ENCODE data around the gene SAP30BP. TPM values are rescaled to one million over a fixed set of nuclear protein-coding genes. Genes with fewer than 3 reads are reported as not detected.

SAP30BP gene
- total and polyA plus RNA-seq, 2 donors (not counting 3 experiments of a cell fraction or from before 2014, with no cell fraction given): 116 to 151 TPM

- no peak overlapping the region for H3K9ac ChIP-seq (replicated peaks; ENCODE audit: extremely low read depth, insufficient read depth, low read length)
- H3K4me2 ChIP-seq (ENCODE audit: insufficient read depth, low read length): no peak overlapping the region
- peak; percentile 56 for DNase-seq (ENCODE audit: low read depth, low spot score)
Observed at GRCh38 chr17:75652934-75653549, 14.1 kb upstream of the SAP30BP start.

More at GRCh38 chr17:75652934-75653549, 14.1 kb upstream of the SAP30BP start:
- ChIA-PET POLR2A (no interaction called here), CTCF (interaction anchor here (0.7 to 19.2 kb wide), 17 partner anchors 12 to 96 kb away, joined by 3 to 446 read pairs (median 6); partner anchors contain the start of genes ITGB4, RECQL5, SAP30BP and SMIM5)
- TF ChIP-seq CTCF (IDR thresholded peaks at IDR 0.05; ENCODE audit: extremely low read depth in 1 of 2, insufficient read depth in 1 of 2, low read depth in 1 of 2, low read length in 2 of 2) (peak; percentile 77 to 86), FOS (IDR thresholded peaks at IDR 0.05; ENCODE audit: borderline replicate concordance, insufficient read depth, low read length) (no peak)
- Histone ChIP-seq H3K79me2 (ENCODE audit: control insufficient read depth, insufficient read depth, low read length) (no peaks in the 10 kb centered on the region), H3K36me3 (ENCODE audit: control insufficient read depth in 2 of 2, extremely low read depth in 1 of 2, insufficient read depth in 2 of 2, low read length in 2 of 2) (peaks cover 6 to 10% of the 10 kb centered on the region in 2 experiments), H3K4me1 (ENCODE audit: control insufficient read depth, extremely low read depth, insufficient read depth, low read length) (peaks cover 8% of the 10 kb centered on the region), H3K4me3 (replicated peaks in 1 of 3; ENCODE audit: insufficient read depth in 1 of 3, low read depth in 1 of 3, low read length in 3 of 3) (no peak overlapping the region), H2AFZ (ENCODE audit: low read depth, low read length) (no peak overlapping the region), H4K20me1 (replicated peaks; ENCODE audit: control insufficient read depth, extremely low read depth, insufficient read depth, low read length) (no peaks in the 10 kb centered on the region), H3K9me3 (replicated peaks; ENCODE audit: control insufficient read depth, insufficient read depth, low read length) (no peaks in the 10 kb centered on the region), H3K27me3 (ENCODE audit: control insufficient read depth in 2 of 2, insufficient read depth in 2 of 2, low read length in 2 of 2) (no peaks in the 10 kb centered on the region), H3K9me1 (replicated peaks; ENCODE audit: control insufficient read depth, extremely low read depth, insufficient read depth, low read length) (no peaks in the 10 kb centered on the region), H3K27ac (ENCODE audit: insufficient read depth, low read depth, low read length) (no peak overlapping the region)
- BruUV-seq (replicated peaks): no TSS peak
- intact Hi-C loops (cut with micrococcal nuclease): loop anchor here (1.0 kb wide), 1 partner anchor 20 kb away; the partner anchor contains the start of gene SMIM5
- FAIRE-seq: no peak
- dilution Hi-C loops (cut with MboI; ENCODE audit: extremely low pct_ligation_motif_present, low sequenced_read_pairs): no loop called here

All from endothelial cell of umbilical vein (primary cell).